Endothelial cell of umbilical vein (primary cell): Measurements from ENCODE around the gene IQGAP3. TPM values are rescaled to one million over a fixed set of nuclear protein-coding genes. Genes with fewer than 3 reads are reported as not detected.

Source experiments
- BruUV-seq: library from RNA; stranded (reverse); fragments of 400-500 nt; replicated peaks from 2 replicates; lab custom pipeline; 2021; lab: Mats Ljungman, UMichigan
- CTCF ChIA-PET: fragments of 300-600, 350-600 bp; sonication (Branson Sonifier 250); formaldehyde crosslinking; loops from one replicate; lab custom pipeline; 2021; ENCODE audit warnings: antibody characterized with exemption, inconsistent platforms; lab: Charles Lee
- POLR2A ChIA-PET: fragments of 300-600, 350-600 bp; sonication (Branson Sonifier 250); formaldehyde crosslinking; loops from one replicate; lab custom pipeline; 2021; ENCODE audit warnings: antibody characterized with exemption, inconsistent platforms; lab: Charles Lee
- DNase-seq: peaks from one replicate; pipeline ENCODE4 v3.0.0-alpha.2; 2011; ENCODE audit warnings: low read depth, low spot score
- FAIRE-seq: peaks from 2 replicates; lab custom pipeline; 2011; peaks lifted over from hg19 to GRCh38; lab: Jason Lieb, UNC
- H2AFZ ChIP-seq: 2 replicates; pipeline ENCODE4 v1.6.0; 2012; ENCODE audit warnings: low read depth, low read length, control low read depth, inconsistent platforms
- H3K27ac ChIP-seq: 2 replicates; pipeline ENCODE4 v1.5.1; 2011; ENCODE audit warnings: low read depth, mild to moderate bottlenecking, control low read depth, low read length, moderate library complexity; ENCODE audit not compliant: insufficient read depth
- H3K27me3 ChIP-seq, 2 experiments: 2 replicates each; pipeline versions ENCODE4 v1.6.0 to v1.6.1; 2011; ENCODE audit warnings: low read length in 2 of 2, mixed read lengths in 1 of 2; ENCODE audit not compliant: control insufficient read depth in 2 of 2, insufficient read depth in 2 of 2
- H3K36me3 ChIP-seq, 2 experiments: 2 replicates in 1 of 2; 3 replicates in 1 of 2; pipeline ENCODE4 v1.5.1; 2011; ENCODE audit warnings: low read length in 2 of 2, mild to moderate bottlenecking in 1 of 2, moderate library complexity in 1 of 2; ENCODE audit not compliant: control insufficient read depth in 2 of 2, insufficient read depth in 2 of 2; ENCODE audit errors: extremely low read depth in 1 of 2
- H3K4me1 ChIP-seq: 3 replicates; pipeline ENCODE4 v1.5.1; 2011; ENCODE audit warnings: mild to moderate bottlenecking, low read length; ENCODE audit not compliant: control insufficient read depth, insufficient read depth; ENCODE audit errors: extremely low read depth
- H3K4me2 ChIP-seq: 2 replicates; pipeline ENCODE4 v1.6.1; 2011; ENCODE audit warnings: low read length, control low read depth, mixed read lengths; ENCODE audit not compliant: insufficient read depth
- H3K4me3 ChIP-seq, 3 experiments: fragments of 200-600 bp in 1 of 3; sonication (generic), shearing (Covaris generic) in 1 of 3; replicated peaks in 1 of 3; 2 replicates each; pipeline ENCODE4 v1.5.1; 2011 to 2016; ENCODE audit warnings: control low read depth in 3 of 3, low read length in 3 of 3, mild to moderate bottlenecking in 2 of 3, inconsistent platforms in 1 of 3, low read depth in 1 of 3, moderate library complexity in 1 of 3; ENCODE audit not compliant: insufficient read depth in 1 of 3
- H3K79me2 ChIP-seq: 2 replicates; pipeline ENCODE4 v1.6.0; 2012; ENCODE audit warnings: low read length, inconsistent platforms; ENCODE audit not compliant: control insufficient read depth, insufficient read depth
- H3K9ac ChIP-seq: replicated peaks from 2 replicates; pipeline ENCODE3; 2011; ENCODE audit warnings: low read length, control low read depth; ENCODE audit not compliant: insufficient read depth; ENCODE audit errors: extremely low read depth
- H3K9me1 ChIP-seq: replicated peaks from 3 replicates; pipeline ENCODE4 v1.6.0; 2011; ENCODE audit warnings: mild to moderate bottlenecking, low read length; ENCODE audit not compliant: control insufficient read depth, insufficient read depth; ENCODE audit errors: extremely low read depth
- H3K9me3 ChIP-seq: replicated peaks from 2 replicates; pipeline ENCODE4 v1.5.1; 2012; ENCODE audit warnings: low read length, inconsistent platforms; ENCODE audit not compliant: control insufficient read depth, insufficient read depth
- H4K20me1 ChIP-seq: replicated peaks from 2 replicates; pipeline ENCODE3; 2011; ENCODE audit warnings: mild to moderate bottlenecking, low read length; ENCODE audit not compliant: control insufficient read depth, insufficient read depth; ENCODE audit errors: extremely low read depth
- CTCF ChIP-seq, 2 donors: IDR thresholded peaks; 1 replicate in 1 of 2; 2 replicates in 1 of 2; pipeline ENCODE4 v1.5.1; 2011; ENCODE audit warnings: low read length in 2 of 2, mild to moderate bottlenecking in 2 of 2, moderate library complexity in 2 of 2, control low read depth in 1 of 2, inconsistent platforms in 1 of 2, low read depth in 1 of 2; ENCODE audit not compliant: insufficient read depth in 1 of 2; ENCODE audit errors: extremely low read depth in 1 of 2
- EZH2 ChIP-seq: IDR thresholded peaks from 2 replicates; pipeline ENCODE4 v1.6.1; 2012; ENCODE audit warnings: borderline replicate concordance, low read depth, mild to moderate bottlenecking, moderate library complexity, low read length, inconsistent platforms; ENCODE audit not compliant: severe bottlenecking
- FOS ChIP-seq: IDR thresholded peaks from 2 replicates; pipeline ENCODE4 v1.6.1; 2011; ENCODE audit warnings: mild to moderate bottlenecking, low read length, moderate library complexity, borderline replicate concordance; ENCODE audit not compliant: insufficient read depth
- GATA2 ChIP-seq: IDR thresholded peaks from 2 replicates; pipeline ENCODE4 v1.7.0; 2011; ENCODE audit warnings: low read depth, mild to moderate bottlenecking, moderate library complexity, mixed read lengths, low read length; ENCODE audit not compliant: insufficient read length, insufficient read depth
- JUN ChIP-seq: IDR thresholded peaks from 2 replicates; pipeline ENCODE4 v1.6.1; 2011; ENCODE audit warnings: borderline replicate concordance, low read depth; ENCODE audit not compliant: insufficient read length, insufficient read depth
- MAX ChIP-seq: IDR thresholded peaks from 2 replicates; pipeline ENCODE4 v1.6.1; 2011; ENCODE audit not compliant: insufficient read depth, insufficient read length
- MYC ChIP-seq: IDR thresholded peaks from one replicate; pipeline ENCODE4 v1.6.1; 2011; ENCODE audit warnings: mild to moderate bottlenecking, low read depth, low read length
- POLR2A ChIP-seq: IDR thresholded peaks from 2 replicates; pipeline ENCODE4 v1.6.1; 2012; ENCODE audit warnings: low read depth, mild to moderate bottlenecking, control low read depth, low read length
- POLR2AphosphoS5 ChIP-seq: IDR thresholded peaks from 2 replicates; pipeline ENCODE4 v1.6.1; 2012; ENCODE audit warnings: low read depth, mild to moderate bottlenecking, control low read depth, low read length, moderate library complexity; ENCODE audit not compliant: insufficient read depth
- dilution Hi-C: fragments of 300-500 bp; cut with MboI; formaldehyde crosslinking; loops from one replicate; pipeline ENCODE4 v1.15.0; 2019; ENCODE audit warnings: low sequenced_read_pairs; ENCODE audit not compliant: extremely low pct_ligation_motif_present
- intact Hi-C: fragments of 100-400 bp; cut with micrococcal nuclease; formaldehyde crosslinking; loops from one replicate; pipeline ENCODE4 v1.10.0; 2022
- polyA plus RNA-seq, 4 experiments: library from polyadenylated mRNA; depleted of rRNA in 3 of 4; stranded (reverse) in 3 of 4; unstranded in 1 of 4; fragments of >200 nt; gene quantifications; 2 replicates each; pipeline versions ENCODE4 v1.2.1 to v1.2.3, GENCODE V29; 2011 to 2012; ENCODE audit warnings: missing spikeins in 1 of 4
- total RNA-seq: library from RNA; stranded (reverse); gene quantifications from 2 replicates; pipeline ENCODE4 v1.2.3, GENCODE V29; 2021

Gene IQGAP3
- total and polyA plus RNA-seq, 2 donors (not counting 3 experiments of a cell fraction or from before 2014, with no cell fraction given): 28.3 to 60.7 TPM

- Histone ChIP-seq H3K4me3 (no peak overlapping the region), H3K27ac (no peak overlapping the region), H3K27me3 (no peaks in the 10 kb centered on the region), H3K79me2 (no peaks in the 10 kb centered on the region), H3K36me3 (no peaks in the 10 kb centered on the region), H3K4me2 (no peak overlapping the region), H3K9me3 (no peaks in the 10 kb centered on the region), H2AFZ (no peak overlapping the region), H3K9ac (no peak overlapping the region), H4K20me1 (no peaks in the 10 kb centered on the region), H3K4me1 (peaks cover 37% of the 10 kb centered on the region), H3K9me1 (no peaks in the 10 kb centered on the region)
- dilution Hi-C loops (no loop called here), intact Hi-C loops (loop anchor here (10.0 kb wide), 1 partner anchor 388 kb away; the partner anchor contains the start of gene PEAR1)
- no TSS peak for BruUV-seq
- peak; percentile 28 for FAIRE-seq
- DNase-seq: no peak
- no peak for TF ChIP-seq FOS
- no peak for TF ChIP-seq MYC
- TF ChIP-seq POLR2A: no peak
- no peak for TF ChIP-seq MAX
- no peak for TF ChIP-seq EZH2
- TF ChIP-seq CTCF (IDR thresholded peaks at IDR 0.05; ENCODE audit: extremely low read depth in 1 of 2, insufficient read depth in 1 of 2, low read depth in 1 of 2, low read length in 2 of 2): no peak
- TF ChIP-seq GATA2: no peak
- no peak for TF ChIP-seq POLR2AphosphoS5
- TF ChIP-seq JUN: no peak
- ChIA-PET POLR2A (no interaction called here), CTCF (interaction anchor here (3.7 kb wide), 1 partner anchor 26 kb away, joined by 16 read pairs; no protein-coding TSS in a partner anchor)
These were observed 65.9 kb downstream of the IQGAP3 start for GRCh38 chr1:156506450-156506849.
